HepG2 (cell line): Measurements from ENCODE around the gene MBIP. TPM values are rescaled to one million over a fixed set of nuclear protein-coding genes. Genes with fewer than 3 reads are reported as not detected.
A peak's percentile ranks its signal among the peaks of the same experiment; 100 is the strongest.

ENCODE experiments used
- HDAC6 ChIP-seq: fragments of 200-600 bp; sonication (generic); IDR thresholded peaks from 2 replicates; pipeline ENCODE4 v1.7.0; 2017; ENCODE audit warnings: mild to moderate bottlenecking, antibody characterized with exemption, low read length, low read depth
- HMGXB3 ChIP-seq: sonication (generic); formaldehyde crosslinking; IDR thresholded peaks from 2 replicates; pipeline ENCODE4 v1.4.0; 2020; ENCODE audit warnings: missing genetic modification reagents, borderline replicate concordance
- MTA3 ChIP-seq: sonication (generic); formaldehyde crosslinking; IDR thresholded peaks from 2 replicates; pipeline ENCODE4 v1.4.0; 2020; ENCODE audit warnings: missing genetic modification reagents
- MZF1 ChIP-seq: sonication (generic); formaldehyde crosslinking; IDR thresholded peaks from 2 replicates; pipeline ENCODE4 v1.8.1; 2023; ENCODE audit warnings: mild to moderate bottlenecking, missing genetic modification reagents, borderline replicate concordance
- ZNF3 ChIP-seq: IDR thresholded peaks from 2 replicates; pipeline ENCODE4 v1.7.0; 2017; ENCODE audit warnings: inconsistent platforms
- ZNF318 ChIP-seq: sonication (generic); formaldehyde crosslinking; IDR thresholded peaks from 2 replicates; pipeline ENCODE4 v1.4.0; 2020; ENCODE audit warnings: mild to moderate bottlenecking, missing genetic modification reagents
- ZNF850 ChIP-seq: sonication (generic); formaldehyde crosslinking; conservative IDR thresholded peaks from 2 replicates; pipeline ENCODE4 v1.9.0; 2021; ENCODE audit warnings: mild to moderate bottlenecking, missing genetic modification reagents
- ZSCAN9 ChIP-seq: IDR thresholded peaks from 2 replicates; pipeline ENCODE4 v1.6.1; 2016; ENCODE audit warnings: borderline replicate concordance
- polyA plus RNA-seq, 8 experiments: library from polyadenylated mRNA; depleted of rRNA in 3 of 8; stranded (reverse) in 7 of 8; unstranded in 1 of 8; fragments of >200 nt; fragmentation: Illumina TruSeq in 4 of 8; extraction: Trizol in 4 of 8; gene quantifications; 2 replicates each; pipeline versions ENCODE4 v1.2.1 to v1.2.3, GENCODE V29; 2011 to 2016; ENCODE audit warnings: low read depth in 4 of 8, missing spikeins in 1 of 8, mixed read lengths in 1 of 8; ENCODE audit not compliant: insufficient read depth in 1 of 8
- total RNA-seq, 5 experiments: library from RNA; depleted of rRNA; stranded (reverse); fragments of >200 nt; fragmentation: Illumina TruSeq; extraction: Trizol; gene quantifications; 2 replicates each; pipeline ENCODE4 v1.2.3, GENCODE V29; 2016; ENCODE audit warnings: low read depth in 1 of 5
- TF ChIP-seq, protein P1 (sequence below): sonication (generic); formaldehyde crosslinking; IDR thresholded peaks from 2 replicates; pipeline ENCODE4 v1.5.0; 2020; ENCODE audit warnings: mild to moderate bottlenecking, missing genetic modification reagents
- TF ChIP-seq, protein P2 (sequence below): sonication (generic); formaldehyde crosslinking; IDR thresholded peaks from 2 replicates; pipeline ENCODE4 v1.4.0; 2020; ENCODE audit warnings: missing genetic modification reagents, borderline replicate concordance

MBIP gene
- total and polyA plus RNA-seq, 2 of the 13 experiments (the other 11 are each of a cell fraction or from before 2014, with no cell fraction given), result 48.1 to 48.6 TPM

GRCh38 chr14:36320200-36320896, at the start of gene MBIP (continued):
- no peak; the same call in 1 of the 2 replicates for TF ChIP-seq ZSCAN9 (CRISPR knock-in tag)
- no peak for TF ChIP-seq HDAC6
- TF ChIP-seq MZF1 (CRISPR knock-in tag), result no peak; the same call in 1 of the 2 replicates
- TF ChIP-seq ZNF850, result no peak
- peak; percentile 90; the same call in 1 of the 2 replicates for TF ChIP-seq HMGXB3 (CRISPR knock-in tag)
- TF ChIP-seq ZNF318 (CRISPR knock-in tag), result no peak
- TF ChIP-seq, protein P1, sequence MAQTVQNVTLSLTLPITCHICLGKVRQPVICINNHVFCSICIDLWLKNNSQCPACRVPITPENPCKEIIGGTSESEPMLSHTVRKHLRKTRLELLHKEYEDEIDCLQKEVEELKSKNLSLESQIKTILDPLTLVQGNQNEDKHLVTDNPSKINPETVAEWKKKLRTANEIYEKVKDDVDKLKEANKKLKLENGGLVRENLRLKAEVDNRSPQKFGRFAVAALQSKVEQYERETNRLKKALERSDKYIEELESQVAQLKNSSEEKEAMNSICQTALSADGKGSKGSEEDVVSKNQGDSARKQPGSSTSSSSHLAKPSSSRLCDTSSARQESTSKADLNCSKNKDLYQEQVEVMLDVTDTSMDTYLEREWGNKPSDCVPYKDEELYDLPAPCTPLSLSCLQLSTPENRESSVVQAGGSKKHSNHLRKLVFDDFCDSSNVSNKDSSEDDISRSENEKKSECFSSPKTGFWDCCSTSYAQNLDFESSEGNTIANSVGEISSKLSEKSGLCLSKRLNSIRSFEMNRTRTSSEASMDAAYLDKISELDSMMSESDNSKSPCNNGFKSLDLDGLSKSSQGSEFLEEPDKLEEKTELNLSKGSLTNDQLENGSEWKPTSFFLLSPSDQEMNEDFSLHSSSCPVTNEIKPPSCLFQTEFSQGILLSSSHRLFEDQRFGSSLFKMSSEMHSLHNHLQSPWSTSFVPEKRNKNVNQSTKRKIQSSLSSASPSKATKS, result no peak
- no peak for TF ChIP-seq MTA3
- peak; percentile 17; the same call in 1 of the 2 replicates for TF ChIP-seq ZNF3 (CRISPR knock-in tag)
- TF ChIP-seq, protein P2, sequence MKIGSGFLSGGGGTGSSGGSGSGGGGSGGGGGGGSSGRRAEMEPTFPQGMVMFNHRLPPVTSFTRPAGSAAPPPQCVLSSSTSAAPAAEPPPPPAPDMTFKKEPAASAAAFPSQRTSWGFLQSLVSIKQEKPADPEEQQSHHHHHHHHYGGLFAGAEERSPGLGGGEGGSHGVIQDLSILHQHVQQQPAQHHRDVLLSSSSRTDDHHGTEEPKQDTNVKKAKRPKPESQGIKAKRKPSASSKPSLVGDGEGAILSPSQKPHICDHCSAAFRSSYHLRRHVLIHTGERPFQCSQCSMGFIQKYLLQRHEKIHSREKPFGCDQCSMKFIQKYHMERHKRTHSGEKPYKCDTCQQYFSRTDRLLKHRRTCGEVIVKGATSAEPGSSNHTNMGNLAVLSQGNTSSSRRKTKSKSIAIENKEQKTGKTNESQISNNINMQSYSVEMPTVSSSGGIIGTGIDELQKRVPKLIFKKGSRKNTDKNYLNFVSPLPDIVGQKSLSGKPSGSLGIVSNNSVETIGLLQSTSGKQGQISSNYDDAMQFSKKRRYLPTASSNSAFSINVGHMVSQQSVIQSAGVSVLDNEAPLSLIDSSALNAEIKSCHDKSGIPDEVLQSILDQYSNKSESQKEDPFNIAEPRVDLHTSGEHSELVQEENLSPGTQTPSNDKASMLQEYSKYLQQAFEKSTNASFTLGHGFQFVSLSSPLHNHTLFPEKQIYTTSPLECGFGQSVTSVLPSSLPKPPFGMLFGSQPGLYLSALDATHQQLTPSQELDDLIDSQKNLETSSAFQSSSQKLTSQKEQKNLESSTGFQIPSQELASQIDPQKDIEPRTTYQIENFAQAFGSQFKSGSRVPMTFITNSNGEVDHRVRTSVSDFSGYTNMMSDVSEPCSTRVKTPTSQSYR (CRISPR knock-in tag), result peak; percentile 92
